Measurements from ENCODE around the gene CMYA5.
"Not testable (repeated sequence)": the region's sequence is repeated elsewhere in the genome, so short reads cannot be mapped to it uniquely, and the experiment has no call there.

The CMYA5 gene

GRCh38 chr5:79666758-79667157 lies 22.9 kb upstream of the CMYA5 start:
- TF ChIP-seq CTCF (IDR thresholded peaks at IDR 0.05; ENCODE audit: control insufficient read depth, insufficient read depth, low read depth, low read length, missing control alignments): no peak
- H3K4me3 ChIP-seq (ENCODE audit: control insufficient read depth, low read depth, low read length): no peak overlapping the region
- no peak for DNase-seq (ENCODE audit: low read depth)

- DNase-seq (ENCODE audit: low read depth): no peak
- no peak for TF ChIP-seq CTCF (IDR thresholded peaks at IDR 0.05; ENCODE audit: control insufficient read depth, insufficient read depth, low read depth, low read length, missing control alignments)
These were observed 17.2 kb upstream of the CMYA5 start for GRCh38 chr5:79672392-79672791.

GRCh38 chr5:79676354-79676753 lies 13.3 kb upstream of the CMYA5 start:
- not testable (repeated sequence) for DNase-seq (ENCODE audit: low read depth); H3K4me3 ChIP-seq (ENCODE audit: control insufficient read depth, low read depth, low read length)

More at GRCh38 chr5:79672392-79672791, 17.2 kb upstream of the CMYA5 start:
- no peak overlapping the region for H3K4me3 ChIP-seq (ENCODE audit: control insufficient read depth, low read depth, low read length)

GRCh38 chr5:79682102-79682501 lies 7.5 kb upstream of the CMYA5 start:
- not testable (repeated sequence) for DNase-seq (ENCODE audit: low read depth); H3K4me3 ChIP-seq (ENCODE audit: control insufficient read depth, low read depth, low read length)

GRCh38 chr5:79684782-79685181 lies 4.9 kb upstream of the CMYA5 start:
- DNase-seq (ENCODE audit: low read depth): no peak
- H3K4me3 ChIP-seq (ENCODE audit: control insufficient read depth, low read depth, low read length): no peak overlapping the region
- no peak for TF ChIP-seq CTCF (IDR thresholded peaks at IDR 0.05; ENCODE audit: control insufficient read depth, insufficient read depth, low read depth, low read length, missing control alignments)

- no peak overlapping the region for H3K4me3 ChIP-seq (ENCODE audit: control insufficient read depth, low read depth, low read length)
- no peak for DNase-seq (ENCODE audit: low read depth)
- no peak for TF ChIP-seq CTCF (IDR thresholded peaks at IDR 0.05; ENCODE audit: control insufficient read depth, insufficient read depth, low read depth, low read length, missing control alignments)
These were observed 4.0 kb upstream of the CMYA5 start for GRCh38 chr5:79685627-79686026.

GRCh38 chr5:79686799-79687198 lies 2.8 kb upstream of the CMYA5 start:
- TF ChIP-seq CTCF (IDR thresholded peaks at IDR 0.05; ENCODE audit: control insufficient read depth, insufficient read depth, low read depth, low read length, missing control alignments): no peak
- no peak for DNase-seq (ENCODE audit: low read depth)
- no peak overlapping the region for H3K4me3 ChIP-seq (ENCODE audit: control insufficient read depth, low read depth, low read length)

- TF ChIP-seq CTCF (IDR thresholded peaks at IDR 0.05; ENCODE audit: control insufficient read depth, insufficient read depth, low read depth, low read length, missing control alignments): no peak
- no peak overlapping the region for H3K4me3 ChIP-seq (ENCODE audit: control insufficient read depth, low read depth, low read length)
- DNase-seq (ENCODE audit: low read depth): no peak
These were observed 1.7 kb upstream of the CMYA5 start for GRCh38 chr5:79687889-79688288.
